ENCODE results near the gene CSHL1. TPM values are rescaled to one million over a fixed set of nuclear protein-coding genes. Genes with fewer than 3 reads are reported as not detected.

Gene CSHL1
- total RNA-seq, 4 donors from 2014 or later = not detected

Small RNAs within 50 kb of the gene (small RNA-seq; reads per million reads assigned to genes)
- gene AC040958.1 (not detected), gene AC127029.1 (not detected), gene GH1 (not detected)

Other genes starting within 250 kb of the CSHL1 start
- 10 to 100 TPM in 3 of 4 donors, 1 to 10 TPM in 1; 7.5 to 40.2 (median 25.2) TPM for gene LIMD2, start 211.1 kb downstream of the CSHL1 start, total RNA-seq
- 10 to 100 TPM; 38.0 to 45.8 (median 43.2) TPM for gene STRADA, start 169.5 kb downstream of the CSHL1 start, total RNA-seq
- 10 to 100 TPM; 43.7 to 62.0 (median 51.0) TPM for gene CCDC47, start 137.7 kb downstream of the CSHL1 start, total RNA-seq
- gene DDX42, start 137.1 kb downstream of the CSHL1 start, total RNA-seq = 100 to 1,000 TPM; 106 to 154 (median 123) TPM
- 100 to 1,000 TPM in 2 of 4 donors, 10 to 100 TPM in 2; 62.1 to 116 (median 103) TPM for gene PSMC5, start 83.8 kb downstream of the CSHL1 start, total RNA-seq
- 10 to 100 TPM; 32.8 to 69.3 (median 43.2) TPM for gene FTSJ3, start 83.6 kb downstream of the CSHL1 start, total RNA-seq
- 100 to 1,000 TPM; 241 to 402 (median 302) TPM for gene SMARCD2, start 68.6 kb downstream of the CSHL1 start, total RNA-seq
- not detected for gene CSH2, start 37.6 kb downstream of the CSHL1 start, total RNA-seq
- gene GH2, start 29.3 kb downstream of the CSHL1 start, total RNA-seq = not detected
- not detected for gene CSH1, start 14.7 kb downstream of the CSHL1 start, total RNA-seq
- not detected for gene GH1, start 7.6 kb upstream of the CSHL1 start, total RNA-seq
- 10 to 100 TPM in 2 of 4 donors, 1 to 10 TPM in 2; 8.6 to 10.9 (median 9.9) TPM for gene CD79B, start 21.1 kb upstream of the CSHL1 start, total RNA-seq
- gene SCN4A, start 61.7 kb upstream of the CSHL1 start, total RNA-seq = 1 to 10 TPM in 2 of 4 donors, under 1 TPM in 2; 0.21 to 2.4 (median 1.1) TPM
- gene PRR29, start 87.1 kb upstream of the CSHL1 start, total RNA-seq = 1 to 10 TPM in 1 of 4 donors, under 1 TPM in 2, not detected in 1; 0.20 to 1.3 (median 0.63) TPM
- gene ICAM2, start 109.4 kb upstream of the CSHL1 start, total RNA-seq = 10 to 100 TPM; 18.0 to 95.1 (median 36.3) TPM
- gene ERN1, start 218.9 kb upstream of the CSHL1 start, total RNA-seq = 10 to 100 TPM in 3 of 4 donors, 1 to 10 TPM in 1; 8.7 to 17.7 (median 13.5) TPM